ENCODE data around the gene ZIC1. TPM values are rescaled to one million over a fixed set of nuclear protein-coding genes. Genes with fewer than 3 reads are reported as not detected.

The ZIC1 gene
- total and polyA plus RNA-seq, 2 of the 13 experiments (the other 11 are each of a cell fraction or from before 2014, with no cell fraction given), result not detected

- no peaks in the 10 kb centered on the region for H3K9me3 ChIP-seq (ENCODE audit: low read length)
- TF ChIP-seq HINFP (CRISPR knock-in tag; IDR thresholded peaks at IDR 0.05; ENCODE audit: low read depth) (no peak), MAFK (conservative IDR thresholded peaks at IDR 0.05 in 1 of 2, IDR thresholded peaks at IDR 0.05 in 1 of 2; ENCODE audit: low read length in 2 of 2) (no peak), KLF12 (CRISPR knock-in tag; IDR thresholded peaks at IDR 0.05; ENCODE audit: borderline replicate concordance) (no peak), SIX4 (CRISPR knock-in tag; IDR thresholded peaks at IDR 0.05) (no peak), HOXA3 (CRISPR knock-in tag; IDR thresholded peaks at IDR 0.05) (no peak), ZFP1 (CRISPR knock-in tag; IDR thresholded peaks at IDR 0.05) (no peak), ZNF704 (CRISPR knock-in tag; IDR thresholded peaks at IDR 0.05; ENCODE audit: borderline replicate concordance) (no peak), DMTF1 (CRISPR knock-in tag; IDR thresholded peaks at IDR 0.05) (no peak), HOXA5 (CRISPR knock-in tag; IDR thresholded peaks at IDR 0.05) (no peak), SMAD1 (CRISPR knock-in tag; IDR thresholded peaks at IDR 0.05; ENCODE audit: borderline replicate concordance, low read depth) (no peak), ZBTB4 (CRISPR knock-in tag; IDR thresholded peaks at IDR 0.05; ENCODE audit: borderline replicate concordance) (no peak), PCBP2 (optimal IDR thresholded peaks at IDR 0.05; ENCODE audit: low read depth, low read length, poor library complexity, severe bottlenecking) (no peak), TRIM24 (CRISPR knock-in tag; IDR thresholded peaks at IDR 0.05) (no peak), HNRNPK (IDR thresholded peaks at IDR 0.05; ENCODE audit: low read depth, low read length, poor library complexity, severe bottlenecking) (no peak)
- H3K4me2 ChIP-seq (ENCODE audit: low read depth, low read length), result no peak overlapping the region
- H4K20me1 ChIP-seq (ENCODE audit: insufficient read depth, low read length), result no peaks in the 10 kb centered on the region
- H3K27me3 ChIP-seq (ENCODE audit: control insufficient read depth in 1 of 2, insufficient read depth in 2 of 2, low read length in 2 of 2), result peaks cover 0 to 15% of the 10 kb centered on the region in 2 experiments; a peak in 1 of 5 replicates
- in situ Hi-C loops (cut with HindIII; ENCODE audit: extremely low pct_ligation_motif_present, low pct_unique_long_range_greater_than_20kb) (no loop called here), intact Hi-C loops (cut with micrococcal nuclease; ENCODE audit: unreplicated experiment) (no loop called here)
- no peaks in the 10 kb centered on the region for H3K4me1 ChIP-seq (ENCODE audit: insufficient read depth, low read length)
- no peak overlapping the region for H3K27ac ChIP-seq (ENCODE audit: extremely low read length, insufficient read depth, low read length)
- ChIA-PET CTCF (ENCODE audit: low intra/inter-chr PET ratio, low total read pairs) (no interaction called here), POLR2A (no interaction called here)
- FAIRE-seq (no peak), DNase-seq (ENCODE audit: low spot score) (no peak), ATAC-seq (no peak)
- WGBS (ENCODE audit: low lambda C conversion rate), result 62% methylated on average over 23 of the region's 26 CpGs
- H2AFZ ChIP-seq (ENCODE audit: low read length), result no peak overlapping the region
- BruUV-seq (replicated peaks), result no TSS peak
- no peaks in the 10 kb centered on the region for H3K79me2 ChIP-seq (ENCODE audit: insufficient read depth, low read length)
- no peaks in the 10 kb centered on the region for H3K36me3 ChIP-seq (replicated peaks in 1 of 2; ENCODE audit: control insufficient read depth in 1 of 2, insufficient read depth in 2 of 2, low read length in 2 of 2)
- H3K4me3 ChIP-seq (replicated peaks in 1 of 3; ENCODE audit: insufficient read depth in 1 of 3, low read depth in 2 of 3, low read length in 3 of 3), result no peak overlapping the region
- H3K9ac ChIP-seq (ENCODE audit: insufficient read depth, low read depth, low read length), result no peak overlapping the region
Measured at GRCh38 chr3:147380387-147380951, 28.7 kb upstream of the ZIC1 start.
